SK-N-SH (cell line): Measurements from ENCODE around the gene DOCK3. TPM values are rescaled to one million over a fixed set of nuclear protein-coding genes. Genes with fewer than 3 reads are reported as not detected.

ENCODE experiments used
- CTCF ChIA-PET: fragments of 300-600, 350-600 bp; formaldehyde crosslinking; extraction: SDS; loops from one replicate; lab custom pipeline; 2021; lab: Yijun Ruan, JAX
- POLR2A ChIA-PET: fragments of 350-600 bp; sonication (Branson Sonifier 250); formaldehyde crosslinking; extraction: SDS; loops from one replicate; lab custom pipeline; 2020; ENCODE audit warnings: antibody characterized with exemption, inconsistent platforms; lab: Yijun Ruan, JAX
- DNase-seq: peaks from one replicate; pipeline ENCODE4 v3.0.0; 2012
- H2AFZ ChIP-seq: fragments of 200-600 bp; sonication (generic); 2 replicates; pipeline ENCODE4 v1.8.1; 2016; ENCODE audit warnings: antibody characterized with exemption, mild to moderate bottlenecking, low read depth
- H3F3A ChIP-seq: fragments of 200-600 bp; sonication (generic); replicated peaks from 2 replicates; pipeline ENCODE3; 2016; ENCODE audit warnings: antibody characterized with exemption, mild to moderate bottlenecking; ENCODE audit not compliant: insufficient read depth
- H3K27ac ChIP-seq, 2 experiments: fragments of 200-500 bp in 1 of 2; fragments of 200-600 bp in 1 of 2; sonication (Bioruptor generic) in 1 of 2; sonication (generic), shearing (Covaris generic) in 1 of 2; 2 replicates each; pipeline versions ENCODE4 v1.5.1 to v1.6.1; 2014 to 2016; ENCODE audit warnings: low read depth in 2 of 2, inconsistent platforms in 1 of 2, low read length in 1 of 2, mild to moderate bottlenecking in 1 of 2, mixed read lengths in 1 of 2
- H3K27me3 ChIP-seq: fragments of 200-600 bp; sonication (generic), shearing (Covaris generic); 2 replicates; pipeline ENCODE4 v1.6.1; 2016; ENCODE audit warnings: mixed run types; ENCODE audit not compliant: insufficient read depth
- H3K36me3 ChIP-seq, 2 experiments: fragments of 200-500 bp in 1 of 2; fragments of 200-600 bp in 1 of 2; sonication (Bioruptor generic) in 1 of 2; sonication (generic) in 1 of 2; replicated peaks in 1 of 2; 2 replicates each; pipeline versions ENCODE3 to v1.5.1; 2014 to 2016; ENCODE audit warnings: low read length in 1 of 2, mild to moderate bottlenecking in 1 of 2; ENCODE audit not compliant: insufficient read depth in 2 of 2, control insufficient read depth in 1 of 2
- H3K4me1 ChIP-seq, 2 experiments: fragments of 200-500 bp in 1 of 2; fragments of 200-600 bp in 1 of 2; sonication (Bioruptor generic) in 1 of 2; sonication (generic), shearing (Covaris generic) in 1 of 2; 2 replicates each; pipeline versions ENCODE4 v1.5.1 to v1.6.1; 2014 to 2016; ENCODE audit warnings: low read depth in 1 of 2, low read length in 1 of 2, mixed run types in 1 of 2; ENCODE audit not compliant: insufficient read depth in 2 of 2, control insufficient read depth in 1 of 2
- H3K4me2 ChIP-seq: fragments of 200-600 bp; sonication (generic), shearing (Covaris generic); 2 replicates; pipeline ENCODE4 v1.6.1; 2017; ENCODE audit warnings: mixed run types
- H3K4me3 ChIP-seq, 2 experiments: fragments of 200-500 bp in 1 of 2; fragments of 200-600 bp in 1 of 2; sonication (Bioruptor generic) in 1 of 2; sonication (generic), shearing (Covaris generic) in 1 of 2; 2 replicates each; pipeline versions ENCODE4 v1.5.1 to v1.8.1; 2014 to 2016; ENCODE audit warnings: low read depth in 2 of 2, inconsistent platforms in 1 of 2, low read length in 1 of 2, mild to moderate bottlenecking in 1 of 2, mixed read lengths in 1 of 2, moderate library complexity in 1 of 2
- H3K79me2 ChIP-seq: fragments of 200-600 bp; sonication (generic); 2 replicates; pipeline ENCODE4 v1.8.1; 2017; ENCODE audit warnings: mild to moderate bottlenecking; ENCODE audit not compliant: insufficient read depth
- H3K9ac ChIP-seq: fragments of 200-600 bp; sonication (generic); 2 replicates; pipeline ENCODE4 v1.6.1; 2017; ENCODE audit warnings: mixed run types
- H3K9me2 ChIP-seq: fragments of 200-600 bp; sonication (generic); 2 replicates; pipeline ENCODE4 v1.6.1; 2017; ENCODE audit warnings: mixed run types
- H3K9me3 ChIP-seq: fragments of 200-600 bp; sonication (generic); 2 replicates; pipeline ENCODE4 v1.6.1; 2017; ENCODE audit warnings: mixed run types, mild to moderate bottlenecking, moderate library complexity
- H4K20me1 ChIP-seq: fragments of 200-600 bp; sonication (generic); 2 replicates; pipeline ENCODE4 v1.6.1; 2017; ENCODE audit warnings: mild to moderate bottlenecking, mixed run types; ENCODE audit not compliant: insufficient read depth
- ELF1 ChIP-seq: IDR thresholded peaks from 2 replicates; pipeline ENCODE4 v1.4.0; 2012
- FOXM1 ChIP-seq: IDR thresholded peaks from 2 replicates; pipeline ENCODE4 v1.4.0; 2012; ENCODE audit warnings: low read depth, mild to moderate bottlenecking
- GABPA ChIP-seq: IDR thresholded peaks from 2 replicates; pipeline ENCODE4 v1.4.0; 2012; ENCODE audit warnings: low read depth, mild to moderate bottlenecking
- GATA2 ChIP-seq: sonication (generic); formaldehyde crosslinking; IDR thresholded peaks from 2 replicates; pipeline ENCODE4 v1.5.0; 2020; ENCODE audit warnings: mild to moderate bottlenecking, missing genetic modification reagents
- JUND ChIP-seq: IDR thresholded peaks from 2 replicates; pipeline ENCODE4 v1.4.0; 2012
- MAX ChIP-seq: IDR thresholded peaks from 2 replicates; pipeline ENCODE4 v1.4.0; 2012; ENCODE audit warnings: low read depth
- NRF1 ChIP-seq: IDR thresholded peaks from 2 replicates; pipeline ENCODE4 v1.6.1; 2012; ENCODE audit warnings: low read depth, mild to moderate bottlenecking, low read length
- PBX3 ChIP-seq: IDR thresholded peaks from 2 replicates; pipeline ENCODE4; 2012
- POLR2AphosphoS5 ChIP-seq: IDR thresholded peaks from 2 replicates; pipeline ENCODE4 v1.6.1; 2012; ENCODE audit warnings: low read depth, low read length
- RAD21 ChIP-seq: IDR thresholded peaks from 2 replicates; pipeline ENCODE4 v1.6.1; 2012; ENCODE audit warnings: mild to moderate bottlenecking, low read length
- REST ChIP-seq: IDR thresholded peaks from 2 replicates; pipeline ENCODE4 v1.6.1; 2012; ENCODE audit warnings: mild to moderate bottlenecking, low read depth, low read length, moderate library complexity
- RFX5 ChIP-seq: IDR thresholded peaks from 2 replicates; pipeline ENCODE4 v1.6.1; 2012; ENCODE audit warnings: mild to moderate bottlenecking, improper control_type of control experiment, low read length
- SIN3A ChIP-seq: IDR thresholded peaks from 2 replicates; pipeline ENCODE4 v1.6.1; 2012; ENCODE audit warnings: low read depth, mild to moderate bottlenecking, low read length, moderate library complexity, borderline replicate concordance
- ZBTB33 ChIP-seq: IDR thresholded peaks from 2 replicates; pipeline ENCODE4 v1.4.0; 2012; ENCODE audit warnings: low read depth, borderline replicate concordance
- WGBS: methylation state at CpG from one replicate; pipeline ENCODE4 v1.1.6; 2017; ENCODE audit warnings: low lambda C conversion rate; 5-methylcytosine and 5-hydroxymethylcytosine counted together
- polyA plus RNA-seq, 3 experiments: library from polyadenylated mRNA; depleted of rRNA; stranded (reverse); fragments of >200 nt; gene quantifications; 2 replicates each; pipeline ENCODE4 v1.2.3, GENCODE V29; 2012

The DOCK3 gene
- polyA plus RNA-seq, 1 of the 3 experiments (the other 2 are of a cell fraction), result 0.05 TPM

- no peak for TF ChIP-seq FOXM1
- TF ChIP-seq ZBTB33, result no peak
- no peak for TF ChIP-seq JUND
- TF ChIP-seq NRF1, result no peak
- no peak for TF ChIP-seq MAX
- no peak for TF ChIP-seq REST
- no peak for TF ChIP-seq RAD21
- TF ChIP-seq POLR2AphosphoS5, result no peak
- Histone ChIP-seq H3K36me3 (peaks cover 21 to 73% of the 10 kb centered on the region in 2 experiments), H3K4me2 (no peak overlapping the region), H3K9me2 (no peaks in the 10 kb centered on the region), H3F3A (peaks cover 12% of the 10 kb centered on the region), H2AFZ (no peak overlapping the region), H3K4me1 (no peaks in the 10 kb centered on the region; a peak in 1 of 4 replicates), H3K9me3 (no peaks in the 10 kb centered on the region), H3K27me3 (no peaks in the 10 kb centered on the region), H4K20me1 (peaks cover 8% of the 10 kb centered on the region), H3K27ac (no peak overlapping the region), H3K79me2 (no peaks in the 10 kb centered on the region; the same call in 1 of the 2 replicates), H3K4me3 (no peak overlapping the region), H3K9ac (no peak overlapping the region)
- CTCF ChIA-PET, result interaction anchor here (1.1 to 5.0 kb wide), 3 partner anchors 10 to 33 kb away, joined by 3 to 34 read pairs (median 9); no protein-coding TSS in a partner anchor
- no peak for DNase-seq
- POLR2A ChIA-PET, result no interaction called here
- WGBS, result 92% methylated on average over 4 of the region's 4 CpGs
These were observed 727.0 kb downstream of the DOCK3 start for GRCh38 chr3:51401735-51402134.

GRCh38 chr3:51403675-51404074, 728.9 kb downstream of the DOCK3 start:
- Histone ChIP-seq H3K27ac (no peak overlapping the region), H3K4me2 (no peak overlapping the region), H2AFZ (no peak overlapping the region), H3K79me2 (no peaks in the 10 kb centered on the region; the same call in 1 of the 2 replicates), H3K4me1 (no peaks in the 10 kb centered on the region), H3K9me2 (no peaks in the 10 kb centered on the region), H4K20me1 (no peaks in the 10 kb centered on the region), H3K27me3 (no peaks in the 10 kb centered on the region), H3K36me3 (peaks cover 28 to 56% of the 10 kb centered on the region in 2 experiments), H3K9ac (no peak overlapping the region), H3K9me3 (no peaks in the 10 kb centered on the region), H3F3A (peaks cover under 1% of the 10 kb centered on the region), H3K4me3 (no peak overlapping the region)
- ChIA-PET POLR2A (no interaction called here), CTCF (interaction anchor here (0.6 to 3.2 kb wide), 3 partner anchors 13 to 31 kb away, joined by 3 to 9 read pairs (median 3); partner anchors contain the start of gene RBM15B)
- no peak for DNase-seq
- TF ChIP-seq PBX3, result no peak
- no peak for TF ChIP-seq FOXM1
- TF ChIP-seq GABPA, result no peak
- TF ChIP-seq SIN3A, result no peak
- TF ChIP-seq ELF1, result no peak
- no peak for TF ChIP-seq JUND
- TF ChIP-seq RFX5, result no peak
- no peak for TF ChIP-seq GATA2 (CRISPR knock-in tag)
- no peak for TF ChIP-seq REST
- TF ChIP-seq POLR2AphosphoS5, result no peak
- no peak for TF ChIP-seq ZBTB33
